Smooth muscle cell (in vitro differentiated cells): ENCODE results near the gene RAB3B. TPM values are rescaled to one million over a fixed set of nuclear protein-coding genes. Genes with fewer than 3 reads are reported as not detected.

Source experiments
- DNase-seq: peaks from one replicate; lab custom pipeline; 2025; ENCODE audit not compliant: unreplicated experiment; lab: John Stamatoyannopoulos, UW
- H2AFZ ChIP-seq: fragments of 200-600 bp; sonication (generic); 2 replicates; pipeline ENCODE4 v1.6.0; 2016; ENCODE audit warnings: antibody characterized with exemption, low read depth, mild to moderate bottlenecking
- H3F3A ChIP-seq: fragments of 200-600 bp; sonication (generic); 2 replicates; pipeline ENCODE4 v1.6.0; 2017; ENCODE audit warnings: antibody characterized with exemption, low read depth
- H3K27ac ChIP-seq: fragments of 200-600 bp; sonication (generic); 2 replicates; pipeline ENCODE4 v1.5.1; 2016; ENCODE audit warnings: low read depth, mild to moderate bottlenecking
- H3K27me3 ChIP-seq: fragments of 200-600 bp; sonication (generic); 2 replicates; pipeline ENCODE4 v1.6.1; 2016; ENCODE audit warnings: low read depth, mild to moderate bottlenecking
- H3K36me3 ChIP-seq: fragments of 200-600 bp; sonication (generic); 2 replicates; pipeline ENCODE4 v1.5.1; 2016; ENCODE audit warnings: low read depth
- H3K4me1 ChIP-seq: fragments of 200-600 bp; sonication (generic); 2 replicates; pipeline ENCODE4 v1.5.1; 2016; ENCODE audit warnings: low read depth
- H3K4me2 ChIP-seq: fragments of 200-600 bp; sonication (generic); 2 replicates; pipeline ENCODE4 v1.6.0; 2016; ENCODE audit warnings: mild to moderate bottlenecking
- H3K4me3 ChIP-seq: fragments of 200-600 bp; sonication (generic); 2 replicates; pipeline ENCODE4 v1.5.1; 2016; ENCODE audit warnings: mild to moderate bottlenecking
- H3K79me2 ChIP-seq: fragments of 200-600 bp; sonication (generic); 2 replicates; pipeline ENCODE4 v1.6.0; 2016; ENCODE audit warnings: low read depth, mild to moderate bottlenecking
- H3K9ac ChIP-seq: fragments of 200-600 bp; sonication (generic); 2 replicates; pipeline ENCODE4 v1.6.0; 2016; ENCODE audit warnings: low read depth
- H3K9me3 ChIP-seq: fragments of 200-600 bp; sonication (generic); replicated peaks from 2 replicates; pipeline ENCODE4 v1.5.1; 2016; ENCODE audit warnings: low read depth
- H4K20me1 ChIP-seq: fragments of 200-600 bp; sonication (generic); 2 replicates; pipeline ENCODE4 v1.6.0; 2016; ENCODE audit warnings: low read depth
- CTCF ChIP-seq: fragments of 200-600 bp; sonication (generic); IDR thresholded peaks from 2 replicates; pipeline ENCODE4 v1.5.1; 2017; ENCODE audit warnings: borderline replicate concordance, mild to moderate bottlenecking, antibody characterized with exemption; ENCODE audit not compliant: insufficient read depth, poor library complexity, severe bottlenecking
- WGBS: methylation state at CpG from one replicate; pipeline ENCODE4 v1.1.7; 2016; ENCODE audit warnings: low lambda C conversion rate; 5-methylcytosine and 5-hydroxymethylcytosine counted together
- polyA plus RNA-seq: library from polyadenylated mRNA; unstranded; fragments of >200 nt; fragmentation: Nextera tagmentation; extraction: Ambion mirVana; gene quantifications from 2 replicates; pipeline ENCODE4 v1.2.1, GENCODE V29; 2016
- total RNA-seq: library from RNA; depleted of rRNA; stranded (reverse); fragments of >200 nt; gene quantifications from 2 replicates; pipeline ENCODE4 v1.2.3, GENCODE V29; 2014

RAB3B gene
- total and polyA plus RNA-seq, 2 experiments from 2014 or later: 3.5 to 9.3 TPM

- H3K79me2 ChIP-seq: no peaks in the 10 kb centered on the region
- no peak for DNase-seq
- H3K36me3 ChIP-seq: no peaks in the 10 kb centered on the region
- no peaks in the 10 kb centered on the region for H3F3A ChIP-seq
- no peaks in the 10 kb centered on the region for H4K20me1 ChIP-seq
- 91% methylated on average over 4 of the region's 4 CpGs for WGBS
- H2AFZ ChIP-seq: no peak overlapping the region
- H3K4me3 ChIP-seq: no peak overlapping the region
- no peak overlapping the region for H3K4me2 ChIP-seq
- H3K27me3 ChIP-seq: no peaks in the 10 kb centered on the region
- H3K9me3 ChIP-seq: no peaks in the 10 kb centered on the region
- no peak for TF ChIP-seq CTCF
- H3K27ac ChIP-seq: no peak overlapping the region
- peaks cover 18% of the 10 kb centered on the region for H3K4me1 ChIP-seq
- H3K9ac ChIP-seq: no peak overlapping the region
Measured at GRCh38 chr1:51955797-51956527, 34.5 kb downstream of the RAB3B start.

- Histone ChIP-seq H3K4me3 (no peak overlapping the region), H3K36me3 (no peaks in the 10 kb centered on the region), H3K9ac (no peak overlapping the region), H3K27me3 (no peaks in the 10 kb centered on the region), H3F3A (no peaks in the 10 kb centered on the region), H3K4me2 (no peak overlapping the region), H3K9me3 (no peaks in the 10 kb centered on the region), H3K79me2 (no peaks in the 10 kb centered on the region), H3K27ac (no peak overlapping the region), H3K4me1 (peaks cover 18% of the 10 kb centered on the region), H4K20me1 (no peaks in the 10 kb centered on the region), H2AFZ (no peak overlapping the region)
- WGBS: 92% methylated on average over 7 of the region's 7 CpGs
- no peak for TF ChIP-seq CTCF
- DNase-seq: no peak
Measured at GRCh38 chr1:51954783-51955182, 35.7 kb downstream of the RAB3B start.

- H3K9ac ChIP-seq: no peak overlapping the region
- H2AFZ ChIP-seq: no peak overlapping the region
- DNase-seq: no peak
- H3K4me1 ChIP-seq: peaks cover 18% of the 10 kb centered on the region
- H3K27ac ChIP-seq: no peak overlapping the region
- no peaks in the 10 kb centered on the region for H4K20me1 ChIP-seq
- H3K36me3 ChIP-seq: no peaks in the 10 kb centered on the region
- no peak for TF ChIP-seq CTCF
- no peak overlapping the region for H3K4me2 ChIP-seq
- no peaks in the 10 kb centered on the region for H3K79me2 ChIP-seq
- H3K27me3 ChIP-seq: no peaks in the 10 kb centered on the region
- no peaks in the 10 kb centered on the region for H3K9me3 ChIP-seq
- 97% methylated on average over 1 of the region's 1 CpG for WGBS
- H3F3A ChIP-seq: no peaks in the 10 kb centered on the region
- no peak overlapping the region for H3K4me3 ChIP-seq
Measured at GRCh38 chr1:51953079-51953478, 37.4 kb downstream of the RAB3B start.

GRCh38 chr1:51952638-51953037, 37.9 kb downstream of the RAB3B start:
- no peak for DNase-seq
- H3F3A ChIP-seq: no peaks in the 10 kb centered on the region
- H3K4me2 ChIP-seq: no peak overlapping the region
- peaks cover 17% of the 10 kb centered on the region for H3K4me1 ChIP-seq
- no peaks in the 10 kb centered on the region for H4K20me1 ChIP-seq
- TF ChIP-seq CTCF: no peak
- H3K27me3 ChIP-seq: no peaks in the 10 kb centered on the region
- 85% methylated on average over 1 of the region's 1 CpG for WGBS
- H3K36me3 ChIP-seq: no peaks in the 10 kb centered on the region
- H3K79me2 ChIP-seq: no peaks in the 10 kb centered on the region
- no peak overlapping the region for H3K27ac ChIP-seq
- no peak overlapping the region for H3K4me3 ChIP-seq
- no peak overlapping the region for H3K9ac ChIP-seq
- no peaks in the 10 kb centered on the region for H3K9me3 ChIP-seq
- H2AFZ ChIP-seq: no peak overlapping the region
